Measurements from ENCODE around the gene SYNPO. TPM values are rescaled to one million over a fixed set of nuclear protein-coding genes. Genes with fewer than 3 reads are reported as not detected.

The SYNPO gene
- total and polyA plus RNA-seq, 5 donors: 552 to 675 (median 598) TPM

DNA sequence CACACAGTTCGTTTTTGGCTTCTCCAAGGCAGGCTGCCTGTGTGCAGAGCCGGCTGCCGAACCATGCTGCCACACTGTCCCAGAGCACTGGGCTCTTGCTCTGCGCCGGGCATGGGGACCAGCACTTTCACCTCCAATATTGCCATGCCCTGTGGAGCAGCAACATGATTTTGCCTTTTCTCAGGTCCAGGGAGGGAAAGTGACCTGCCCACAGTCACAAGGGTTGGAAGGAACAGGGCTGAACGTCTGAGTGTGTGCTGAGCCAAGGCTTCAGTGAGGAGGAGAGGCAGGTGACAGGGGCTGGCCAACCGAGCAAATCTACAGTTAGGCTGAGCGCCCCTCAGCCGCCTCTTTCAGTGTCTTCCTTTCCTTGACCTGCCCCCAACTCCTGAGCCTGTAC lies 34.0 kb upstream of the SYNPO start:
- intact Hi-C loops (cut with DNase I): no loop called here
- ATAC-seq (no peak), DNase-seq (peak in 1 of 3 donors; percentile 38)
- no peak overlapping the region for H3K27ac ChIP-seq (ENCODE audit: low read length)
- H3K4me1 ChIP-seq (ENCODE audit: control insufficient read depth, insufficient read depth, low read length): peaks cover 21% of the 10 kb centered on the region
- WGBS: 71% methylated on average over 9 of the region's 9 CpGs
- no peaks in the 10 kb centered on the region for H3K9me3 ChIP-seq (ENCODE audit: control insufficient read depth, low read length)
- H3K4me3 ChIP-seq (ENCODE audit: low read length): no peak overlapping the region
- no peaks in the 10 kb centered on the region for H3K27me3 ChIP-seq (ENCODE audit: control insufficient read depth, insufficient read depth)

DNA sequence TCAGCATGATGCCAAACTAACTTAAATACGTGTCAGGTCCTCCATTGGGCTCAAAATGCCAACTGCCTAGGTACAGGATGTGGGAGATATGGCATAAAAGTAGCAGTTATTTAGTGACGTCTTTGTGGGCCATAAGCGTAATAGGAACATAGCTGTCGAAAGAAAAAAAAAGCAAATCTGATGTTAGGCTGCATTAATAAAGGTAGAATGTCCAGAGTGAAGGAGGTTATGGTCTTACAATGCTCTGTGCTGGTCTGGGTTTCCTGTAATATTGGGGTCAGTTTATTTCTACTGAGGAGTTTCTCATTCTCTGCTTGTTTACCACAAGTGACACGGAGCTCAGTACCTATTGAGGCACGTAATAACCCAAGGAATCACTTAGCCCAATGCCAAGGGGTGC lies 33.4 kb upstream of the SYNPO start:
- no peak for DNase-seq
- no peak overlapping the region for H3K4me3 ChIP-seq (ENCODE audit: low read length)
- intact Hi-C loops (cut with DNase I): no loop called here
- peaks cover 27% of the 10 kb centered on the region for H3K4me1 ChIP-seq (ENCODE audit: control insufficient read depth, insufficient read depth, low read length)
- WGBS: 89% methylated on average over 6 of the region's 6 CpGs
- ATAC-seq: no peak
- H3K27ac ChIP-seq (ENCODE audit: low read length): no peak overlapping the region
- H3K27me3 ChIP-seq (ENCODE audit: control insufficient read depth, insufficient read depth): no peaks in the 10 kb centered on the region
- H3K9me3 ChIP-seq (ENCODE audit: control insufficient read depth, low read length): no peaks in the 10 kb centered on the region

DNA sequence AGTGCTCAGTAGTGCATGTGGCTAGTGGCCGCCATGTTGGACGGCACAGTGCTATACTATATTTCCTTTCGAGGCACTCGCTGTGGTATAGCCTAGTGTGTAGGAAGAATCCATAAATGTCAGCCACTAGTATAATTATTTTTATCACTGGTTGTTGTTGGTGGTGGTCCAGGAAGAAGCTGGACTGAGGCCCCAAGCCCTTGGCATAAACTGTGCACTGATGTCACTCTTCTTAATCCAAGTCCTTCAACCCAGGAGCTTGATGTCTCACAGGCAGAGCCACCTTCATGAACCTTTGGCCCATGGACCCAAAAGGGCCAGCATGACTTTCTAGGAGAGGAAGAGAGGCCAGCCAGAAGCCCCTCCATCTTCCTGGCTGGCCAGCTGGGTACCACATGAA lies 32.5 kb upstream of the SYNPO start:
- H3K27ac ChIP-seq (ENCODE audit: low read length): peak overlapping the region; percentile 49
- intact Hi-C loops (cut with DNase I): no loop called here
- 72% methylated on average over 4 of the region's 4 CpGs for WGBS
- H3K4me3 ChIP-seq (ENCODE audit: low read length): no peak overlapping the region
- peaks cover 32% of the 10 kb centered on the region for H3K4me1 ChIP-seq (ENCODE audit: control insufficient read depth, insufficient read depth, low read length)
- peak in 1 of 3 donors; percentile 50 for DNase-seq
- no peaks in the 10 kb centered on the region for H3K9me3 ChIP-seq (ENCODE audit: control insufficient read depth, low read length)
- no peak for ATAC-seq
- no peaks in the 10 kb centered on the region for H3K27me3 ChIP-seq (ENCODE audit: control insufficient read depth, insufficient read depth)

DNA sequence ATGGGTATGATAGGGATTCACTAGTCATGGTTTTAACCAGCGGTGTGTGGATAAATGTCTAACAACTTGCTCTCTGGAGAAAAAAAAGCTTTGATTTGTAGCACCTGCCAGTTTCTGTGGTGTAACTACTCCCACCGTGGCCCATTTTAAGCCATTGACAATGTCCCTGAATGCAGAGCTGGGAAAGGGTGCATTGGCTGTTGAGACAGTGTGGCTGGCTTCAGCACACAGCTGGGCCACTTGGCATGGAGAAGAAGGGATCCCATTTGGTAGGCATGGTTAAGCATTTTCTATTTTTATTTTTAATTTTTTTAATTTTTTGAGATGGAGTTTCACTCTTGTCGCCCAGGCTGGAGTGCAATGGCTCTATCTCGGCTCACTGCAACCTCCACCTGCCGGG lies 31.5 kb upstream of the SYNPO start:
- no peak overlapping the region for H3K4me3 ChIP-seq (ENCODE audit: low read length)
- no peaks in the 10 kb centered on the region for H3K27me3 ChIP-seq (ENCODE audit: control insufficient read depth, insufficient read depth)
- peak in 1 of 3 donors; percentile 39 for DNase-seq
- intact Hi-C loops (cut with DNase I): no loop called here
- H3K9me3 ChIP-seq (ENCODE audit: control insufficient read depth, low read length): no peaks in the 10 kb centered on the region
- H3K4me1 ChIP-seq (ENCODE audit: control insufficient read depth, insufficient read depth, low read length): peaks cover 37% of the 10 kb centered on the region
- ATAC-seq: no peak
- peak overlapping the region; percentile 82 for H3K27ac ChIP-seq (ENCODE audit: low read length)
- WGBS: 77% methylated on average over 5 of the region's 5 CpGs

DNA sequence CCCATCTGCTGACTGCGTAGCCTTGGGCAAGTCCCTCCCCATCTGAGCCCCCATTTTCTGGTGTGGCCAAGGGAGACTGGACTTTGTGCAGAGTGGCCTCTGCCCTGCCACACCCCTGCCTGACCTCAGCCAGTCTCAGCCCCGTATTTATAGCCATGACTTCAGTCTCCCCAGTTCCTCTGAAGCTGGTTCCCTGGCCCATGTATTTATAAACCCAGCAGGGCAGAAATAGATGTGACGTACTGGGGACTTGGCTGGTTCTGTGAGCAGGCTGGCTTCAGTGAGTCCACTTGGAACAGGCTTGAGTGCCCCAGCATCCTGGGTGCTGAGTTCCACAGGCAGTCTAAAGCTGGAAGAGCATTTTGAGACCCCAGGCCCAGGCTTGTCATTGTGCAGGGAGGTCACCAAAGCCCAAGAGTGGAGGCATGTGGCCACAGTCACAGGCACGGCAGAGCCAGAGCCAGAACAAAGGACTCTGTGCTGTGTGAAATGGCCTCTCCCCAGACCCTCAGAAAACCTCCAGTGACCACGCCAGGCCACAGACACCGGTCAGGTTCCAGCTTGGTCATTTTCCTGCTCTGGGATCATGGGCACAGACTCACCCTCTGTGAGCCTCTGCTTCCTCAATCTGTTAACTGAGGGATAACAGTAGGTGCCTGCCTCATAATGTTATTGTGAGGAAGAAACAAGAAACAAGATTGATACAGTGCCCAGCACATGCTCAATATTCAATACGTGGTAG lies 30.4 kb upstream of the SYNPO start:
- ATAC-seq (peak; percentile 83 to 87), DNase-seq (peak; percentile 68 to 81 (median 78))
- 36% methylated on average over 7 of the region's 7 CpGs for WGBS
- no peaks in the 10 kb centered on the region for H3K27me3 ChIP-seq (ENCODE audit: control insufficient read depth, insufficient read depth)
- H3K4me3 ChIP-seq (ENCODE audit: low read length): no peak overlapping the region
- H3K27ac ChIP-seq (ENCODE audit: low read length): peak overlapping the region; percentile 100
- no peaks in the 10 kb centered on the region for H3K9me3 ChIP-seq (ENCODE audit: control insufficient read depth, low read length)
- intact Hi-C loops (cut with DNase I): no loop called here
- H3K4me1 ChIP-seq (ENCODE audit: control insufficient read depth, insufficient read depth, low read length): peaks cover 47% of the 10 kb centered on the region

DNA sequence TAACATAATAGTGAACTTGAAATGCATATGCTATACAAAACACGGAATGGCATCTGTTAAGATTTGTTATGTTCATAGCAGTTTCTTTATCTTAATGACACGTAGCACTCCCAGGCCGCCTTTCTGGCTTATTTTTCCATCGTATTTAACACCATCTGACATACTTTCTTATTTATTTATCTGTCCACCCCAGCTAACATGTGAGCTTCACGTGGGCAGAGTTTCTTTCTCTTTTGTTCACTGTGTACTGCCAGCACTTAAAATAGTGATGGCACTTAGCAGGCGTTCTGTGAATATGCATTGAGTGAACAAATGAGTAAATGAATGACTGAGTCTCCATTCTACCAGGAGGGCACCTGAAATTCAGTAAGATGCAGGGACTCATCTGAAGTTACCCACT lies 29.4 kb upstream of the SYNPO start:
- Histone ChIP-seq H3K9me3 (ENCODE audit: control insufficient read depth, low read length) (no peaks in the 10 kb centered on the region), H3K27me3 (ENCODE audit: control insufficient read depth, insufficient read depth) (no peaks in the 10 kb centered on the region), H3K4me1 (ENCODE audit: control insufficient read depth, insufficient read depth, low read length) (peaks cover 55% of the 10 kb centered on the region), H3K4me3 (ENCODE audit: low read length) (no peak overlapping the region), H3K27ac (ENCODE audit: low read length) (peak overlapping the region; percentile 96)
- ATAC-seq (peak in 1 of 2 donors; percentile 5), DNase-seq (no peak)
- intact Hi-C loops (cut with DNase I): no loop called here
- 47% methylated on average over 6 of the region's 6 CpGs for WGBS

DNA sequence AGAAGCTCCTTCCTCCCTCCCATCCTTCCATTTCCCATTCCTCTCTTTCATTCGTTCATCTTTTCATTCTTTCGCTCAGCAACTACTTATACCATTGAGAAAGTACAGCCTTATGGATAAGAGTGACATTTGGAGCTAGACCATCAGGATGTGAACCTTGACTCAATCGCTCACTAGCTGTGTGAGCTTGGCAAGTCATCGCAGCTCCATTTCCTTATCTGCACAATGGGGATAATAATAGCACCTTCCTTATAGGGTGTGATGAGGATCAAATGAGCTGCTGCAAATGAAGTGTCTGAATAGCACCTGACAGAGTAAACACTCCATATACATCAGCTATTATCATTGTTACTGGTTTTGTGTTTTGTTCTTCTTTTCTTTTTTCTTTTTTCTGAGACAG lies 28.1 kb upstream of the SYNPO start:
- 32% methylated on average over 4 of the region's 4 CpGs for WGBS
- DNase-seq: peak in 2 of 3 donors; percentile 52 to 59
- intact Hi-C loops (cut with DNase I): no loop called here
- Histone ChIP-seq H3K27ac (ENCODE audit: low read length) (peak overlapping the region; percentile 96), H3K4me1 (ENCODE audit: control insufficient read depth, insufficient read depth, low read length) (peaks cover 58% of the 10 kb centered on the region), H3K9me3 (ENCODE audit: control insufficient read depth, low read length) (no peaks in the 10 kb centered on the region), H3K4me3 (ENCODE audit: low read length) (no peak overlapping the region), H3K27me3 (ENCODE audit: control insufficient read depth, insufficient read depth) (no peaks in the 10 kb centered on the region)
- ATAC-seq: peak; percentile 42 to 54

DNA sequence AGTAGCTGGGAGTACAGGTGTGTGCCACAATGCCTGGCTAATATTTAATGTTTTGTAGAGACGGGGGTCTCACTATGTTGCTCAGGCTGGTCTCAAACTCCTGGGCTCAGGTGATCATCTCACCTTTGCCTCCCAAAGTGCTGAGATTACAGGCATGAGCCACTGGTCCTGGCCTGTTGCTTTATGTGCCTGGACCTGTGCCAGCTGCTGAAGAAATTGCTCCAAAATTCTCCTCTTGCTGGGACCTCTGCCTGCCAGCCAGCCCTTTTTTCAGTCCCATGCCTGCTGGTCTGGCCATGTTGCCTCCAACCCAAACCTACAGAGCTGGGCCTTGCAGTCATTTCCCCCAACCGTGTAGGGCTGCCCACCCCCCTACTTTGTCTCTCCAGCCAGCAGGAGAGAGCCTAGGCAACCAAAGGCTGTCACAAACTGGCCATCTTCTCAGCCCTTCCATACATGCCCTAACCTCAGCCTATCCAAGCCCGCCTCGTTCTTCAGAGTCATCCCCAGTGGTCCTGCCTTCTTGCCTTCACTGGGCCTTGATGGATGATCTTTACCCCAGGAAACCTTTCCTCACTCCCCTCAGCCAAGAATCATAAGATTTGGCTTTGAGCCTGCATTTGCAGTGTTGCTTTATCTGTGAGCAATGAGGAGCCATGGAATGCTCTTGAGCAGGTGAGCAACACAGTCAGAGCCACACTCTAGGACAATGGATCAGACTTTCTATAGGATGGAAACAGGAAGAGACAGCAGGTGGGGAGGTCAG lies 27.4 kb upstream of the SYNPO start:
- Histone ChIP-seq H3K4me1 (ENCODE audit: control insufficient read depth, insufficient read depth, low read length) (peaks cover 62% of the 10 kb centered on the region), H3K4me3 (ENCODE audit: low read length) (no peak overlapping the region), H3K27me3 (ENCODE audit: control insufficient read depth, insufficient read depth) (no peaks in the 10 kb centered on the region), H3K9me3 (ENCODE audit: control insufficient read depth, low read length) (no peaks in the 10 kb centered on the region), H3K27ac (ENCODE audit: low read length) (peak overlapping the region; percentile 96)
- ATAC-seq (no peak), DNase-seq (peak in 2 of 3 donors; percentile 68 to 77)
- WGBS: 56% methylated on average over 4 of the region's 4 CpGs
- intact Hi-C loops (cut with DNase I): no loop called here

DNA sequence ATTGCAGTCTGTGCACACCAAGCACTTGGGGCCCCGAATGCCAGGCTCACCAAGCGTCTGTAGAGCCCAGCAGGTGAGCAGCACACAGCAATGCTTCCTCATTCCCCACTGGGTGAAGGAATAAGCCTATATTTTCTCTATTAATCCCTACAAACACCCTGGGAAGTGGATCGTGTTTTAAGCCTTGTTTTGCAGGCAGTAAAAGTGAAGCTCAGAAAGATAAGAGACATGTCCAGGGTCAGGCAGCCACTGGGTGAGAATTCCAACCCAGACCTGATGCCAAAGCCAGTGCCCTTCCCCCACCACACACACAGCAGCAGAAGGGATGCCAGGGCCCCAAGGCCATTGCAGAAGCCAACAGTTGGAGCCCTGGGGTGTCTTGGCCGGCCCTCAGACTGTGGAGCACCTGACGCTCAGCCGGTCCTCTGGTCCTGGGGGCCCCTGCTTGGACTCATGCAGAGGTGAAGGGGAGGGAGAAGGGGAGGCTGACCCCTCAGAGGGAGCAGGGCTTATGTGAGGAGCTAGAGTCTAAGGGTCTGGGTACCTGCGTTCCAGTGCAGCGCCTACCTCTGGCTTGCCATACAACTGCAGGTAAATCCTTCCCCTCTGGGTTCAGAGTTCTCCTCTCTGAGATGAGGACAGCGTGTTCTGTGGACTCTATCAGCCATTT lies 26.3 kb upstream of the SYNPO start:
- Histone ChIP-seq H3K4me3 (ENCODE audit: low read length) (no peak overlapping the region), H3K27me3 (ENCODE audit: control insufficient read depth, insufficient read depth) (no peaks in the 10 kb centered on the region), H3K4me1 (ENCODE audit: control insufficient read depth, insufficient read depth, low read length) (peaks cover 71% of the 10 kb centered on the region), H3K9me3 (ENCODE audit: control insufficient read depth, low read length) (no peaks in the 10 kb centered on the region), H3K27ac (ENCODE audit: low read length) (peak overlapping the region; percentile 96)
- intact Hi-C loops (cut with DNase I): no loop called here
- WGBS: 58% methylated on average over 9 of the region's 9 CpGs
- peak in 2 of 3 donors; percentile 80 to 82 for DNase-seq
- no peak for ATAC-seq

DNA sequence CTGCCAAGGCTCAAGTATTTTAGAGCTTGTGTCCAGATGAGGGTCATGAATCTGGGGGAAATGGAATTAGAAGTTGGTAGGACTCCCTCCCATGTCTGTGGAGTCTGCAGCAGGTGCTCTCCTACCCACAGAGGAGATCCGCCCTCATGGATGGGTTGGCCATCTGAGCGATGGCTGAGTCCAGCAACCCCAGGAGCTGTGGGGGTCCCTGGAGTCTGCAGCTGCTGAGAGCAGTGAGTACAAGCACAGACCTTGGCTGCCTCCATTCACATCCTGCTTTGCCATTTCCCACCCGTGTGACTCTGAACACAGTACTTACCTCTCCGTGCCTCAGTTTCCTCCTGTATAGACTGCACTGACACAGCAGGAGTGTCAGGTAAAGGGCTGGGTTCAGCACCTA lies 25.8 kb upstream of the SYNPO start:
- peak in 2 of 3 donors; percentile 58 for DNase-seq
- no peaks in the 10 kb centered on the region for H3K27me3 ChIP-seq (ENCODE audit: control insufficient read depth, insufficient read depth)
- no peak for ATAC-seq
- intact Hi-C loops (cut with DNase I): no loop called here
- H3K4me3 ChIP-seq (ENCODE audit: low read length): no peak overlapping the region
- no peaks in the 10 kb centered on the region for H3K9me3 ChIP-seq (ENCODE audit: control insufficient read depth, low read length)
- WGBS: 52% methylated on average over 4 of the region's 4 CpGs
- peaks cover 69% of the 10 kb centered on the region for H3K4me1 ChIP-seq (ENCODE audit: control insufficient read depth, insufficient read depth, low read length)
- H3K27ac ChIP-seq (ENCODE audit: low read length): peak overlapping the region; percentile 96

DNA sequence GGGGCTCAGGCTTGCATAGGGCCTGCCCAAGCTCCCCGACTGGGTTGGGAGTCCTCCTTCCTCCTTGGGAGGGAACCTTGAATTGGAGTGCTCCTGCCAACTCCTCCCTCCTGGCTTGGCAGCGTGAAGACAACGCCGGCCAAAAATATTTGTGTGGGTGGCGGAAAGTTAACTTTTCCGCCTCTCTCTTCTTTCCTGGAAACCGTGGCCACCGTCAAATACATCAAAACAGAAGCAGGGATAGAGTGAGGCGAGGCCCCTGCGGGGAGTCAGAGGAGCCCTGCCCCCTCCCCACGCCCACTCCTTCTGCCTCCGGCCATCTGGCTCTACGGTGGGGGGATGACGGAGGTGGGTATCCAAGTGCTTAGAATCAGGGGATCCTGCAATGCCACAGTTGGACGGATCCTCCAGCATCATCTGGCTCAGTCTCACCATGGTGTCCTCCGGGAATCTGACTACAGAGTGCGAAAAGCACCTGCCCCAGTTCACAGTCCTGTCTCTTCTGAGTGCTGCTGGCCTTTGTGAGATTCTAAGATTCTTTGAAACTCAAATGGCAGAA lies 25.2 kb upstream of the SYNPO start:
- Histone ChIP-seq H3K9me3 (ENCODE audit: control insufficient read depth, low read length) (no peaks in the 10 kb centered on the region), H3K4me1 (ENCODE audit: control insufficient read depth, insufficient read depth, low read length) (peaks cover 67% of the 10 kb centered on the region), H3K27me3 (ENCODE audit: control insufficient read depth, insufficient read depth) (no peaks in the 10 kb centered on the region), H3K4me3 (ENCODE audit: low read length) (no peak overlapping the region), H3K27ac (ENCODE audit: low read length) (peak overlapping the region; percentile 96)
- ATAC-seq (peak; percentile 42 to 48), DNase-seq (peak; percentile 84 to 89 (median 88))
- intact Hi-C loops (cut with DNase I): no loop called here
- WGBS: 9% methylated on average over 17 of the region's 17 CpGs
